Stimulated activated CD8-positive, alpha-beta memory T cell treated with anti-CD3 and anti-CD28 coated beads, Interleukin-4, amount 100 ng/mL, for 4 hours (primary cell): Measurements from ENCODE around the gene ZSCAN5B.
"Not testable (repeated sequence)": the region's sequence is repeated elsewhere in the genome, so short reads cannot be mapped to it uniquely, and the experiment has no call there.

Experiments used
- DNase-seq, 2 donors: peaks; one replicate each; pipeline ENCODE4 v3.0.0-alpha.2; 2020; ENCODE audit warnings: low read depth in 2 of 2, low spot score in 1 of 2

ZSCAN5B gene, protein sequence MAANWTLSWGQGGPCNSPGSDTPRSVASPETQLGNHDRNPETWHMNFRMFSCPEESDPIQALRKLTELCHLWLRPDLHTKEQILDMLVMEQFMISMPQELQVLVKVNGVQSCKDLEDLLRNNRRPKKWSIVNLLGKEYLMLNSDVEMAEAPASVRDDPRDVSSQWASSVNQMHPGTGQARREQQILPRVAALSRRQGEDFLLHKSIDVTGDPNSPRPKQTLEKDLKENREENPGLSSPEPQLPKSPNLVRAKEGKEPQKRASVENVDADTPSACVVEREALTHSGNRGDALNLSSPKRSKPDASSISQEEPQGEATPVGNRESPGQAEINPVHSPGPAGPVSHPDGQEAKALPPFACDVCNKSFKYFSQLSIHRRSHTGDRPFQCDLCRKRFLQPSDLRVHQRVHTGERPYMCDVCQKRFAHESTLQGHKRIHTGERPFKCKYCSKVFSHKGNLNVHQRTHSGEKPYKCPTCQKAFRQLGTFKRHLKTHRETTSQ

DNA sequence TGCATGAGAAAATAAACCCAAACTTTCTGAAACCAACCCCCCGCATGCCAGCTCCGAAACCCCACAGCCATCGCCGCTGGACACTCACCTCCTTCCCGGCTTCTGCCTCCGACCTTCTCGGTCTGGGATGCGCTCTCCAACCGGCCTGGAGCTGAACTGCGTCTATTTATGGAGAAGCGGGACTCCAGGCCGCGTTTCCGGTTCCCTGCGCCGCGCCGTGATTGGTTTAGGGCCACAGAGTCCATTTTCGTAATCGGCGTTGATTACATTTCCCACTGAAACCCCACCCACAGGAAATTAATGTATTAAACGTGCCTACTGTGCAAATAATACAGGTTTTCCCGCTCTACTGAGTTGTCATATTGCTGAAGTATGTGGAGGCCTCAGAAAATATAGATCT is at the start of gene ZSCAN5B:
TSS of gene ZSCAN5B (minus strand) at position 138 of the 400 bp plus-strand sequence. CDS start 4,731 bp downstream, outside the sequence.
- not testable (repeated sequence) for DNase-seq

DNA sequence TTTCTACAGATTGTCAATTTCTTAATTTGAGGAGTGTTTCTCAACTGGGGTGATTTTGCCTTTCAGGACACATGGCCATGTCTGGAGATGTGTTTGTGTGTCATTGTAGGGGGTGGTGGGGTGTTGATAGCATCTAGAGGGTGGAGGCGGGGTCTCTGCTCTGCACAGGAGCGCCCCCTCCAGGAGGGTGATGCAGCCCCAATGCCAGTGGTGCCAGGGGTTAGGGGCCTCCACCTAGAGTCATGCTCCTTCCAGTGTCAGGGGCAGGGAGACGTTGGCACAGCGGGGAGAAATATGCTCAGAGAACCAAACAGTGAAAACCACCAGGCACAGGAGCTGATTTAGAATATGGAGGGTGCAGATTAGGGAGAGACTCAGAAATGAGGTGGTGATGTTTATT is 48.2 kb upstream of the ZSCAN5B start:
- not testable (repeated sequence) for DNase-seq

DNA sequence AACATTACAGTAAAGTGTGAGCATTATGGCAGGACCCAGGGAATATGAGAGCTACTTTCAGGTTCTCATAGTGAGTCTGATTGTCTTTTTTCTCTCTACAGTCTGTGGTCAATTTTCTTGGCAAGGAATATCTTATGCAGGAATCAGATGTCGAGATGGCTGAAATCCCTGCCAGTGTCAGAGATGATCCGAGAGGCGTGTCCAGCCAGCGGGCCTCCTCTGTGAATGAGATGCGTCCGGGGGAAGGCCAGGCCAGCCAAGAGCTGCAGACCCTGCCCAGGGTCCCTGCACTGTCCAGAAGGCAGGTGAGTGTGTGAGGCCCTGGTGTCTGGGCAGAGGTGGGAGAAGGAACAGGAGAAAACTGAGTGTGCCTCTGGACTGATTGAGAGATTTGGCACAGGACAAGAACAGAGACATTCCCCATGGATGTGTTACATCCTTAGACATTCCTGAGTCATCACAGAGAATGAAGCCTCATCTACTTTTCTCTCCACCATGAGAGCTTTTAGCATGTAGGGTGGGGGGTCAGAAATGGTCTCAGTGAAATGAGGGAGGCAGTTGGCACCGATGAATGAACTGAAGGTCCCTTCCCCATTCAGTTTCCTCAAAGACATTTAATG is 47.6 kb upstream of the ZSCAN5B start:
- no peak for DNase-seq

DNA sequence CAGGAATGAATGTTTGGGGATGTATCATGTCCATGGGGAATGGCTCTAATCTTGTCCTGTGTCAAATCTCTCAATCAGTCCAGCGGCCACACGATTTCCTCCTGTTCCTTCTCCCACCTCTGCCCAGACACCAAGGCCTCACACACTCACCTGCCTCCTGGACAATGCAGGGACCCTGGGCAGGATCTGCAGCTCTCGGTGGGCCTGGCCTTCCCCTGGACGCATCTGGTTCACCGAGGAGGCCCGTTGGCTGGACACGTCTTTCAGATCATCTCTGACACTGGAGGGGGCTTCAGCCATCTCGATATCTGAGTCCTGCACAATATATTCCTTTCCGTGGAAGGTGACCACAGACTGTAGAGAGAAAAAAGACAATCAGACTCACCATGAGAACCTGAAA is 25.9 kb upstream of the ZSCAN5B start:
- DNase-seq = no peak

DNA sequence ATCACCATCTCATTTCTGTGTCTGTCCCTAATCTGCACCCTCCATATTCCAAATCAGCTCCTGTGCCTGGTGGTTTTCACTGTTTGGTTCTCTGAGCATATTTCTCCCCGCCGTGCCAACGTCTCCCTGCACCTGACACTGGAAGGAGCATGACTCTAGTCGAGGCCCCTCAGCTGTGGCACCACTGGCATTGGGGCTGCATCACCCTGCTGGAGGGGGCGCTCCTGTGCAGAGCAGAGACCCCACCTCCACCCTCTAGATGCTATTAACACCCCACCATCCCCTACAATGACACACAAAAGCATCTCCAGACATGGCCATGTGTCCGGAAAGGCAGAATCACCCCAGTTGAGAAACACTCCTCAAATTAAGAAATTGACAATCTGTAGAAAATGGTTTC is 25.3 kb upstream of the ZSCAN5B start:
- no peak for DNase-seq

DNA sequence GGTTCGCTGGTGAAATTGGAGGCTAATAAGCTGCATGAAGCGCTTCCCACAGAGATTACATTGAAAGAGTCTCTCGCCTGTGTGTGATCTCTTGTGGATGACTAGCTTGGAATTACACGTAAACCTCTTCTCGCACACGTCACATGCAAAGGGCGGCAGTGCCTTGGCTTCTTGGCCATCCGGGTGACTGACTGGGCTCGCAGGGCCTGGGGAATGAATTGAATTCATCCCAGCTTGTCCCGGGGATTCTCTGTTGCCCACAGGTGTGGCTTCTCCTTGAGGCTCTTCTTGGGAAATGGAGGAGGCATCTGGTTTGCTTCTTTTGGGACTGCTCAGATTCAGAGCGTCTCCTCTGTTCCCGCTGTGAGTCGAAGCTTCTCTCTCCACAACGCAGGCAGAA is 24.3 kb upstream of the ZSCAN5B start:
- DNase-seq = no peak

DNA sequence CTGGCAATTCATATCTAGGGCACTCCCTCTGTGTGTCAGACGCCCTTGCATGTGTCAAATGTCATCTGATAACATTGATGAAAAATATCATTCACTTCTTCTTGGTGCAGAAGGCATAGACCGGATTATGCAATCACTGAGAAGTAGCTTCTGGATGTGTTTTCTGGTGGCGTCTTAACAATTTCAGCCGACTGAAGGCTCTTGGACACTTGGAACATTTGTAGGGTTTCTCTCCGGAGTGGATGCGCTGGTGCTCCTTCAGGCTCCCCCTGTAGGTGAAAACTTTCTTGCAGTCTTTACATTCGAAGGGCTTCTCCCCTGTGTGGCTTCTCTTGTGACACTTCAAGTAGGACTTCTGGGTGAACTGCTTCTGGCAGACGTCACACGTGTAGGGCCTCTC is 23.9 kb upstream of the ZSCAN5B start:
- not testable (repeated sequence) for DNase-seq

DNA sequence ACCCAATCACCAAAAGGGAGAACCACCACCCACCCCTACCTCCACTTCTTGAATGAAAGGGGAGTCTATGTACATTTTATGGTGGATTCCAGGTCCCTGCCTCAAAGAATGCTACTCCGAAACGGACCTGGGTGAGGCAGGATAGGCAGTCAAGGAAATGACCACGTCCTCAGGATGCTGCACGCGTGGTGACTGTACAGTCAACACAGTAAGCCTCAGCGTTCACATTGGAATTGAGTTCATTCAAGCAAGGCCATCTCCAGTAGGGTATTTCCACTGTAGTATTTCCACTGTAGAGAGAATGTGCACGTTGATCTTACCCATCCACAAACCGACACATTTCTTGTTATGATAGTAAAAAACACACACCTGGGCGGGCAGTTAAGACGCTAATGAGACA is 21.4 kb upstream of the ZSCAN5B start:
- DNase-seq = no peak

DNA sequence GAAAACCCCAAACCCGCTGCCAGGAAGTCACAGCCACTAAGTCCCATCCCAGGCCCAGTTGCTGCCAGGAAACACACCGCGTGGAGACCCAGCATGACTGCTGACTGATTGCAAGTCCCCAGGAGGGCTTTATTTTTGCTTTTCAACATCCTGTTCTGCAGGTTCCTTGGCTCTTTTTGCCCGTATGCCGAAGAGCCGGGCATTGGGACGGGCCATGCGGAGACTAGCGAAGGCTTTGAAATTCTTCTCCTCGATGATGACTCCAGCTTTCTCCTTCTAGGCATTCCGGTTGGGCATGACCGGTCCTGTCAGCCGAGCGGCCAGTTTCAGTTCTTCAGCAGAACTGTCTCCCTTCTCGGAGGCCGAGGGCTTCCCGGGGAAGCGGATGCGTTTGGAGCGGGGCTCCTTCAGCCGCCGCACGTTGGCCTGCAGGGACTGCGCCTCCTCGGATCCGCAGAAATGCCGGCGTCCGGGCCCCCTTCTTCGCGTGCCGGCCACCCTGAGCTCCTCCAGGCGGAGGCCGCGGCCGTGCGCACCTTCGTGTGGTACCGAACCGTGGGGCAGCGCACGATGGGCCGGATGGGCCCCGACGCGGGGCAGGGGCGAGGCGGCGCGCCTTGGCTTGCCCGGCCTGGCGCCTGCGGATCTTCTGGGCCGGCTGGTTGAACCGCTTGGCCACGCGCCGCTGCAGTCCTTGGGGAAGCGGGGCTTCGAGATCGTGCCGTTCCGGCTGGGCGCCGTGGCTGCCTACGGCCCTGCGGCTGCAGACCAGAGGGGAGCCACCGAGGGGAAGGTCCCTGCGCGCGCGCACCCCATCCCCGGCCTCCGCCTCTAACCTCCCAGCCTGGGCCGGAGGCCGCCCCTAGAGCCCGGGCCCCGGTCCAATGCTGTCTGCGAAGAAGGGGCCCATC is 19.7 kb upstream of the ZSCAN5B start:
- DNase-seq = no peak

DNA sequence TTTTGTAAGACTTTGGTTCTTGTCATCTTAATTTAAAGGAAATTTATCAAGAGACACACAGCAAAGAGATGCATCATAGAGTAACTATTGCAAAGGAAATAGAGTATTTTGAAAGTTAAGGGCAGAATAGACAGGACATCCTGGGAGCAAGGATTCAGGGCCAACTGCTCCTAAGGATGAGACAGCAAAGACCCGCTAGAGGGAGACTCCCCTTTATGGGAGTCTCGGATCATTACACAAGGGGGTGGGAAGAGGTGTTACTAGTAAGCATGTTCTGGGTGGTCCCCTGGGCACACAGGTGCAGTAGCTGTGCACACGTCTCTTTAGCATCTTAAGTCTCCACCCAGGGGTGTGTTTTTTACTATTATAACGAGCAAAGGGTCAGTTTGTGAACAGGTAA is 14.1 kb upstream of the ZSCAN5B start:
- DNase-seq = no peak

DNA sequence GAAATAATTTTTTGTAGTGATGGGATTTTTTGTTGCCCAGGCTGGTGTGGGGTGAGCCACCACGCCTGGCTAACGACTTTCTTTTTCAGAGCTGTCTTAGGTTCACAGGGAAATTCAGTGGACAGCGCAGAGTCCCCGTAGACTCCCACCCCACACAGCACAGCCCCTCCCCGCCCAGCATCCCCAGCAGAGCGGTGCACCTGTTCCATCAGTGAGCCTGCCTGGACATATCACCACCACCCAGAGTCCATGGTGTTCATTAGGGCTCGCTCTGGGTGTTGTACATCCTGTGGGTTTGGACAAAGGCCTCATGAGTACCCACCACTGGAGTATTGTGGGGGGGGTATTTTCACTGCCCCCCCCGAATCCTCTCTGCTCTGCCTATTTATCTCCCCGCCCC is 12.5 kb upstream of the ZSCAN5B start:
- not testable (repeated sequence) for DNase-seq

DNA sequence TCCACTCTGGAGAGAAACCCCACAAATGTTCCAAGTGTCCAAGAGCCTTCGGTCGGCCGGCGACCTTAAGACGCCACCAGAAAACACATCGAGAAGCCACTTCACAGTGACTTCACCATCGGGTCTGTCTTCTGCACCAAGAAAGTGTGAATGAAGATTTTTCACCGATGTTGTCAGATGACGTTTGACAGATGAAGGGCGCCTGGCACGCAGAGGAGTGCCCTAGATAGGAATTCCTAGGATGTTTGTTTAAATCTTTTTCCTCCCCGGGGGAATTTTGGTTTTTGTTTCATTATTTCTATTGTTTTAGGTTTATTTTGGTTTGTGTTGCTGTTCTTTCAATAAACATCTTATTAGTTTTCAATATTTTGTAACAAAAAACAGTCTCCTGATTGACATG is 11.5 kb upstream of the ZSCAN5B start:
- no peak for DNase-seq

DNA sequence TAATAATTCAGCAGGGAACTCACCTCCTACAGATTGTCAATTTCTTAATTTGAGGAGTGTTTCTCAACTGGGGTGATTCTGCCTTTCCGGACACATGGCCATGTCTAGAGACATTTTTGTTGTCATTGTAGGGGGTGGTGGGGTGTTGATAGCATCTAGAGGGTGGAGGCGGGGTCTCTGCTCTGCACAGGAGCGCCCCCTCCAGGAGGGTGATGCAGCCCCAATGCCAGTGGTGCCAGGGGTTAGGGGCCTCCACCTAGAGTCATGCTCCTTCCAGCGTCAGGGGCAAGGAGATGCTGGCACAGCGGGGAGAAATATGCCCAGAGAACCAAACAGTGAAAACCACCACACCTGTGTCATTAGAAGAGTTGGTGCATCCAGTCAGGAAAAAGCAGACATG is 10.0 kb upstream of the ZSCAN5B start:
- not testable (repeated sequence) for DNase-seq

DNA sequence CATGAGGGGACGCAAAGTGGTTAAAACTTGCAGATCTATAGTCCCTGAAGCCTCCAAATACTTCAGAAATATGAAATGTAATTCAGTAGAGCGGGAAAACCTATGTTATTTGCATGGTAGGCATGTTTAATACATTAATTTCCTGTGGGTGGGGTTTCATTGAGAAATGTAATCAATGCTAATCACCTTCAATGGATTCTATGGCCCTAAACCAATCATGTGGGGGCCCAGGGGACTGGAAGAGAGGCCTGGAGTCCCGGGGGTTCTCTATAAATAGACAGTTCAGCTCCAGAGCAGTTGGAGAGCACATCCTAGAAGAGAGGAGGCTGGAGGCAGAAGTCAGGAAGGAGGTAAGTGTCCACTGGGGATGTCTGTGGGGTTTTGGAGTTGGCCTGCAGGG is 4.4 kb upstream of the ZSCAN5B start, which contains the start of gene ZSCAN5C:
TSS of gene ZSCAN5C (plus strand) at position 301 of the 400 bp plus-strand sequence. CDS start 3,641 bp downstream, outside the sequence.
- DNase-seq = no peak

DNA sequence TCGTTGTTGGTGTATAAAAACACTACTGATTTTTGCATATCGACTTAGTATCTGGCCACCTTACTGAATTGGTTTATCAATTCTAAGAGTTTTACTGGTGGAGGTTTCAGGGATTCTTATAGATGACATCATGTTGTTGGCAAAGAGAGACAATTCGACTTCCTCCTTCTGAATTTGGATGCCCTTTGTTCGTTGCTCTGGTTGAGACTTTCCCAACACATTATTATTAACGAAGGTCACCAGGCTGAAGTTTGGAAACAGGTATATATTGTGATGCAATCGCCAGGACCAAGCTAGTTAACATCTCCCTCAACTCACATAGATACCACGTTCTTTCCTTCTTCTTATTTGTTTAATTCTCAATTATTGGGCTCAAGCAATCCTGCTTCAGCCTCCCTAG is 2.1 kb upstream of the ZSCAN5B start:
- no peak for DNase-seq

DNA sequence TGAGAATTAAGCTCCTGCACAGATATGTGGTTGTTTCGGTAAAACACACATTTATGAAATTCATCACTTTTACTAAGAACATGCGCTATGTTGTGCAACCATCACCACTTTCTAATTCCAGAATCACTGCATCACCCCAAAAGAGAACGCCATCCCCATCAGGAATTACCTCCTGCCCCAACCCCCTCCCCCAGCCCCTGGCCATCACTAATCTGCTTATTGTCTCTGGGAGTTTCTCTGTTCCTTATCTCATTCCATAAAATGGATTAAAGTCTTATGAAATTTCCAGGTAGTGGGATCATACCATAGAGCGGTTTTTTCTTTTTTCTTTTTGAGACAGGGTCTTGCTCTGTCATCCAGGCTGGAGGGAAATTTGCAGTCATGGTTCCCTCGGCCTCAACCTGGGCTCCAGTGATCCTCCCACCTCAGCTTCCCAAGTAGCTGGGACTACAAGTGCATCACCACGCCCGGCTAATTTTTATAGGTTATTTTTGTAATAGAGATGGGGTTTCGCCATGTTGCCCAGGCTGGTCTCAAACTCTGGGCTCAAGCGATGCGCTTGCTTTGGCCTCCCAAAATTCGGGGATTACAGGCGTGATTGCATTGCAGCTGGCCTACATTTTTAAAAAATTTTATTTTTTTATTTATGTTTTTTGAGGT is 3.5 kb downstream of the ZSCAN5B start:
- no peak for DNase-seq

DNA sequence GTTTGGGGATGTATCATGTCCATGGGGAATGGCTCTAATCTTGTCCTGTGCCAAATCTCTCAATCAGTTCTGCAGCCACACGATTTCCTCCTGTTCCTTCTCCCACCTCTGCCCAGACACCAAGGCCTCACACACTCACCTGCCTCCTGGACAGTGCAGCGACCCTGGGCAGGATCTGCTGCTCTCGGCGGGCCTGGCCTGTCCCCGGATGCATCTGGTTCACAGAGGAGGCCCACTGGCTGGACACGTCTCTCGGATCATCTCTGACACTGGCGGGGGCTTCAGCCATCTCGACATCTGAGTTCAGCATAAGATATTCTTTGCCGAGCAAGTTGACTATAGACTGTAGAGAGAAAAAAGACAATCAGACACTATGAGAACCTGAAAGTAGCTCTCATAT is 5.9 kb downstream of the ZSCAN5B start:
- DNase-seq = no peak

DNA sequence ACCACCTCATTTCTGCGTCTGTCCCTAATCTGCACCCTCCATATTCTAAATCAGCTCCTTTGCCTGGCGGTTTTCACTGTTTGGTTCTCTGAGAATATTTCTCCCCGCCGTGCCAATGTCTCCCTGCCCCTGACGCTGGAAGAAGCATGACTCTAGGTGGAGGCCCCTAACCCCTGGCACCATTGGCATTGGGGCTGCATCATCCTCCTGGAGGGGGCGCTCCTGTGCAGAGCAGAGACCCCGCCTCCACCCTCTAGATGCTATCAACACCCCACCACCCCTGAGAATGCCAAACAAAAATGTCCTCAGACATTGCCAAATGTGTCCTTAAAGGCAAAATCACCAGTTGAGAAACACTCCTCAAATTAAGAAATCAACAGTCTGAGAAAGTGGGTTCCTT is 6.5 kb downstream of the ZSCAN5B start:
- no peak for DNase-seq

DNA sequence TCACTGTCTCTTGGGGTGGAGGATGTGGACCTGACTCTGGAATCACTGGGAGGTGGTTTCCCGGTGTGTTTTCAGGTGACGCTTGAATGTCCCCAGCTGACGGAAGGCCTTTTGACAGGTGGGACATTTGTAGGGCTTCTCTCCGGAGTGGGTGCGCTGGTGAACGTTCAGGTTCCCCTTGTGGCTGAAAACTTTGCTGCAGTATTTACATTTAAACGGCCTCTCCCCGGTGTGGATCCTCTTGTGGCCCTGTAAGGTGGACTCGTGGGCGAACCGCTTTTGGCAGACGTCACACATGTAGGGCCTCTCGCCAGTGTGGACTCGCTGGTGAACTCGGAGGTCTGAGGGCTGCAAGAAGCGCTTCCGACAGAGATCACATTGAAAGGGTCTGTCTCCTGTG is 7.8 kb downstream of the ZSCAN5B start:
- DNase-seq = no peak

DNA sequence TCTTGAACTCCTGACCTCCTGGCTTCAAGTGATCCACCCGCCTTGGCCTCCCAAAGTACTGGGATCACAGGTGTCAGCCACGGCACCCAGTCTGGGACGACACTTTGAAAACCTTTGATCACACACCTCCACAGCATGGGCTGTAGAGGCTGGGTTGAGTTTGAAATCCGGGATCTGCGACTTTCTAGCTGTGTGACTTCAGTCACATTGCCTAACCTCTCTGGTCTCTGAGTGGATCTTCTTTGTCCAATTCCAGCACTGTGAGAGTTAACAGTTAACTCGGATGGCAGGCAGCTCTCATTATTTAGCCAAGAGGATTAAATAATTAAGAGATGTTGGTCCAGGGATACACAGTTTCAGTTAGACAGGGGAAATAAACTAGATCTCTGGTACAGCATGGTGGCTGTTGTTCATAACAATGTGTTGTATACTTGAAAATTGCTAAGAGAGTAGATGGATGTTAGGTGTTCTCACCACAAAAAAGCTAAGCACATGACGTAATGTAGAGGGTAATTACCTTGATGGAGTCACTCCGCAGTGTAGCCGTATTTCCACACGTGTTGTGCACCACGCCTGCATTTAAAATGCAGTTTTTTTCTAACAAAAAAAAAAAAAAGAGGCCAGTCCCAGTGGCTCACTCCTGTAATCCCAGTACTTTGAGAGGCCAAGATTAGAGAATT is 19.9 kb downstream of the ZSCAN5B start:
- DNase-seq = no peak
